Uterus (tissue), 2 donors: Measurements from ENCODE around the gene TTLL6.

Experiments used
- POLR2A ChIP-seq, 2 donors: fragments of 450-650 bp; IDR thresholded peaks; one replicate each; pipeline ENCODE4 v1.6.1; 2016; ENCODE audit warnings: antibody characterized with exemption in 2 of 2, mild to moderate bottlenecking in 1 of 2, moderate library complexity in 1 of 2
- TF ChIP-seq, protein P1 (sequence below), 4 experiments: fragments of 200-600 bp in 2 of 4; fragments of 450-650 bp in 2 of 4; sonication (generic) in 2 of 4; IDR thresholded peaks; one replicate each; pipeline ENCODE4 v1.5.1; 2016 to 2019; ENCODE audit warnings: antibody characterized with exemption in 4 of 4, mild to moderate bottlenecking in 2 of 4, moderate library complexity in 1 of 4

DNA sequence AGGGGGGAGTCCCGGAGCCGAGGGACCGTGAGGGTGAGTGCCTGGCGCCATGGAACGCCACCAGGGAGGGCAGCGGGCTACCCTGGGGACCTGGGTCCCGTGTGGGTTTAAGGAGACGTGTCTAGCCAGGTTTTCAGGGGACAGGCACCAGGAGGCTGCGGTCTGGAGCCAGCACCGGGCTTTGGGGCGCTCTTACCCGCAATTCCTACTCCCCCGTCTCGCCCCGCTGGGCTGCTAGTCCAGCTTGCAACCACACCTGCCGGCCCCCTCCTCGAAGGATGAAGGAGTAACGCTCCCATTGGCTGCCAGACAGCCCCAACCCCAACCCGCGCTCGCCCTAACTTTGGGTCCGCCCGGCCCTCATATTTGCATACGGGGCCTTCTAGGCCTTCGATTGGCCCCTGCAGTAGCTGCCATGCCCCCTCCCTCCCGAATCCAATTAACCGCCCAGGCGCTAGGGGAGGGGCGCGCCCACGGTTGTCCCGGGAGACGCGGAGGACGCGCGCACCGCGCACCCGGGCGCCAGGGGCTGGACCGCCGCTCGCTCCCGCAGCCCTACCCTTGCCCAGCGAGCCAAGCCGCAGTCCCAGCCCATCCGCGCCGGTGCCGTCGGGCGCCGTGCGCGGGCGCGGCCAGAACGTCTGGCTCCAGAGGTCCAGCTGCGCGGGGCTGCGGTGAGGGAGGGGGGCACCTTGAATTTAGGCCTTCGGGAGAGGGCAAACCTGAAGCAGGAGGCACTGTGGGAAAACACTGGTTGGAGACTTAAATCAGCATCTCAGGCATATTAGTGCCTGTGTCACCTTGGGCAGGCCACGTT, at the start of gene TTLL6:
- TF ChIP-seq, protein P1, sequence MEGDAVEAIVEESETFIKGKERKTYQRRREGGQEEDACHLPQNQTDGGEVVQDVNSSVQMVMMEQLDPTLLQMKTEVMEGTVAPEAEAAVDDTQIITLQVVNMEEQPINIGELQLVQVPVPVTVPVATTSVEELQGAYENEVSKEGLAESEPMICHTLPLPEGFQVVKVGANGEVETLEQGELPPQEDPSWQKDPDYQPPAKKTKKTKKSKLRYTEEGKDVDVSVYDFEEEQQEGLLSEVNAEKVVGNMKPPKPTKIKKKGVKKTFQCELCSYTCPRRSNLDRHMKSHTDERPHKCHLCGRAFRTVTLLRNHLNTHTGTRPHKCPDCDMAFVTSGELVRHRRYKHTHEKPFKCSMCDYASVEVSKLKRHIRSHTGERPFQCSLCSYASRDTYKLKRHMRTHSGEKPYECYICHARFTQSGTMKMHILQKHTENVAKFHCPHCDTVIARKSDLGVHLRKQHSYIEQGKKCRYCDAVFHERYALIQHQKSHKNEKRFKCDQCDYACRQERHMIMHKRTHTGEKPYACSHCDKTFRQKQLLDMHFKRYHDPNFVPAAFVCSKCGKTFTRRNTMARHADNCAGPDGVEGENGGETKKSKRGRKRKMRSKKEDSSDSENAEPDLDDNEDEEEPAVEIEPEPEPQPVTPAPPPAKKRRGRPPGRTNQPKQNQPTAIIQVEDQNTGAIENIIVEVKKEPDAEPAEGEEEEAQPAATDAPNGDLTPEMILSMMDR (IDR thresholded peaks at IDR 0.05) = no peak
- no peak for TF ChIP-seq POLR2A (IDR thresholded peaks at IDR 0.05)
